Activated B cell treated with CpG ODN at 0.5 μM for 24 hours (primary cell): ENCODE results near the gene KAZALD1. TPM values are rescaled to one million over a fixed set of nuclear protein-coding genes. Genes with fewer than 3 reads are reported as not detected.
"Not testable (repeated sequence)": the region's sequence is repeated elsewhere in the genome, so short reads cannot be mapped to it uniquely, and the experiment has no call there.

Experiments used
- ATAC-seq: fragments of 200-7000 bp; cut with Tn5 transposase; one replicate; pipeline ENCODE4 v1.10.0; 2021; ENCODE audit warnings: low read depth, mild to moderate bottlenecking, moderate library complexity
- CTCF ChIA-PET: fragments of 350-600 bp; sonication (Branson Sonifier 250); formaldehyde crosslinking; loops from one replicate; lab custom pipeline; 2021; ENCODE audit warnings: antibody characterized with exemption; lab: Charles Lee
- POLR2A ChIA-PET: fragments of 350-600 bp; sonication (Branson Sonifier 250); formaldehyde crosslinking; loops from one replicate; lab custom pipeline; 2021; ENCODE audit warnings: antibody characterized with exemption; lab: Charles Lee
- DNase-seq: peaks from one replicate; pipeline ENCODE4 v3.0.0; 2022
- H3K27ac Mint-ChIP-seq: one replicate; pipeline ENCODE4 v1.8.0; 2020; ENCODE audit warnings: mixed read lengths
- H3K27me3 Mint-ChIP-seq: one replicate; pipeline ENCODE4 v1.8.0; 2021; ENCODE audit warnings: mixed read lengths
- H3K36me3 Mint-ChIP-seq: one replicate; pipeline ENCODE4 v1.8.0; 2021; ENCODE audit warnings: low read depth, mixed read lengths
- H3K4me1 Mint-ChIP-seq: one replicate; pipeline ENCODE4 v1.8.0; 2021; ENCODE audit warnings: mixed read lengths
- H3K4me3 Mint-ChIP-seq: one replicate; pipeline ENCODE4 v1.8.0; 2020; ENCODE audit warnings: mild to moderate bottlenecking, mixed read lengths
- H3K9me3 Mint-ChIP-seq: one replicate; pipeline ENCODE4 v1.8.0; 2020; ENCODE audit warnings: mixed read lengths
- intact Hi-C: fragments of 100-400 bp; cut with micrococcal nuclease; formaldehyde crosslinking; loops from one replicate; pipeline ENCODE4 v1.15.1; 2024
- total RNA-seq: library from RNA; stranded (reverse); gene quantifications from 2 replicates; pipeline ENCODE4 v1.2.3, GENCODE V29; 2022
- TF ChIP-seq, protein P1 (sequence below): fragments of 200-600 bp; IDR thresholded peaks from one replicate; pipeline ENCODE4 v1.8.0; 2022; ENCODE audit warnings: antibody characterized with exemption, mild to moderate bottlenecking

Gene KAZALD1
- total RNA-seq, 1 donor from 2014 or later, result 0.58 TPM

DNA sequence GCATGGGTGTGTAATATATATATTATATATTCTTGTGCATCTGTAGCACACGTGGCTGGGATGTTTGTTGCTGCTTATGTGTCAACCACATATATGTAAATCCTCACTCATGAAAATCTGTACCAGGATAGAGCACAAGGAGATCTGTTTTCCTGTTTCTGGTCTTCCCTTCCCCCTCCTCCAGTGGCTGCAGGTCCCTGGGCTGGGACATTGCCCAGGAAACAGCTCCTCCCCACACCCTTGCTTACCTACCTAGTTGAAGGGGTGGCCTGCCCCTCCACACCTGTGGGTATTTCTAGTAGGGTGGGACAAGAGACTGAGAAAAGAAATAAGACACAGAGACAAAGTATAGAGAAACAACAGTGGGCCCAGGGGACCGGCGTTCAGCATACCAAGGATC is 28.5 kb upstream of the KAZALD1 start:
- ChIA-PET CTCF (interaction anchor here (3.1 kb wide), 1 partner anchor 9 kb away, joined by 24 read pairs; no protein-coding TSS in a partner anchor), POLR2A (no interaction called here)
- Mint-ChIP-seq H3K27me3 (peaks cover 12% of the 10 kb centered on the region), H3K9me3 (no peaks in the 10 kb centered on the region), H3K36me3 (peaks cover 33% of the 10 kb centered on the region), H3K4me1 (peaks cover 20% of the 10 kb centered on the region), H3K4me3 (peak overlapping the region; percentile 46), H3K27ac (no peak overlapping the region)
- no peak for DNase-seq
- TF ChIP-seq, protein P1, sequence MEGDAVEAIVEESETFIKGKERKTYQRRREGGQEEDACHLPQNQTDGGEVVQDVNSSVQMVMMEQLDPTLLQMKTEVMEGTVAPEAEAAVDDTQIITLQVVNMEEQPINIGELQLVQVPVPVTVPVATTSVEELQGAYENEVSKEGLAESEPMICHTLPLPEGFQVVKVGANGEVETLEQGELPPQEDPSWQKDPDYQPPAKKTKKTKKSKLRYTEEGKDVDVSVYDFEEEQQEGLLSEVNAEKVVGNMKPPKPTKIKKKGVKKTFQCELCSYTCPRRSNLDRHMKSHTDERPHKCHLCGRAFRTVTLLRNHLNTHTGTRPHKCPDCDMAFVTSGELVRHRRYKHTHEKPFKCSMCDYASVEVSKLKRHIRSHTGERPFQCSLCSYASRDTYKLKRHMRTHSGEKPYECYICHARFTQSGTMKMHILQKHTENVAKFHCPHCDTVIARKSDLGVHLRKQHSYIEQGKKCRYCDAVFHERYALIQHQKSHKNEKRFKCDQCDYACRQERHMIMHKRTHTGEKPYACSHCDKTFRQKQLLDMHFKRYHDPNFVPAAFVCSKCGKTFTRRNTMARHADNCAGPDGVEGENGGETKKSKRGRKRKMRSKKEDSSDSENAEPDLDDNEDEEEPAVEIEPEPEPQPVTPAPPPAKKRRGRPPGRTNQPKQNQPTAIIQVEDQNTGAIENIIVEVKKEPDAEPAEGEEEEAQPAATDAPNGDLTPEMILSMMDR, result no peak
- intact Hi-C loops, result no loop called here
- no peak for ATAC-seq

DNA sequence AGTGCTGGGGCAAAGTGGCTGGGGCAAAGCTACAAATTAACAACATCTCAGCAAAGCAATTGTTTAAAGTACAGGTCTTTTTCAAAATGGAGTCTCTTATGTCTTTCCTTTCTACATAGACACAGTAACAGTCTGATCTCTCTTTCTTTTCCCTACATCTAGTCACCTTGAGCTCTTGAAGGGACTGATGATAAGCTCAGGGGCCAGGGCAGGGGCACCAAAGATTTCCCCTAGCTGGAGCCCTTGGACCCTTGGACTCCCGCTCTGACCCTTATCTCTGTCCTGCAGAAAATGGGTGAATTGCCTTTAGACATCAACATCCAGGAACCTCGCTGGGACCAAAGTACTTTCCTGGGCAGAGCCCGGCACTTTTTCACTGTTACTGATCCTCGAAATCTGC is 27.4 kb upstream of the KAZALD1 start:
- Mint-ChIP-seq H3K36me3 (peaks cover 36% of the 10 kb centered on the region), H3K4me1 (peaks cover 20% of the 10 kb centered on the region)
- H3K4me3 Mint-ChIP-seq, ATAC-seq, H3K27me3 Mint-ChIP-seq, H3K27ac Mint-ChIP-seq, DNase-seq, intact Hi-C loops, H3K9me3 Mint-ChIP-seq: not testable (repeated sequence)
- ChIA-PET CTCF (interaction anchor here (1.2 kb wide), 1 partner anchor 15 kb away, joined by 4 read pairs; no protein-coding TSS in a partner anchor), POLR2A (interaction anchor here (0.8 kb wide), 1 partner anchor 9 kb away, joined by 4 read pairs; no protein-coding TSS in a partner anchor)

DNA sequence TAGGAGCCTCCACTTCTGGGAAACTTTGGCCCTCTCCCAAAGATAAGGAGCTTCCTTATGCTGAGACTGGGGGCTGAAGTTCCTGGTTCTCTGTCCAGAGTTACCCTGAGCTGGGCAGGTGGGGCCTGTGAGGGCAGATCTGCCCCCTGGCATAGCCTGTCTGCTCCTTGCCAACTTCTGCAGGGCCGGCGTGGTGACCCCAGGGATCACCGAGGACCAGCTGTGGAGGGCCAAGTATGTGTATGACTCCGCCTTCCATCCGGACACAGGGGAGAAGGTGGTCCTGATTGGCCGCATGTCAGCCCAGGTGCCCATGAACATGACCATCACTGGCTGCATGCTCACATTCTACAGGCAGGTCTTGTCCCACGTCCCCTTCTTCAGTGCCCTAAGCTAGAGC is 26.5 kb upstream of the KAZALD1 start:
- Mint-ChIP-seq H3K9me3 (no peaks in the 10 kb centered on the region), H3K4me1 (peaks cover 20% of the 10 kb centered on the region), H3K36me3 (peaks cover 38% of the 10 kb centered on the region), H3K27ac (no peak overlapping the region), H3K27me3 (no peaks in the 10 kb centered on the region), H3K4me3 (no peak overlapping the region)
- DNase-seq, result no peak
- TF ChIP-seq, protein P1, result no peak
- no peak for ATAC-seq
- intact Hi-C loops, result no loop called here
- ChIA-PET POLR2A (interaction anchor here (0.8 kb wide), 1 partner anchor 8 kb away, joined by 4 read pairs; no protein-coding TSS in a partner anchor), CTCF (no interaction called here)

DNA sequence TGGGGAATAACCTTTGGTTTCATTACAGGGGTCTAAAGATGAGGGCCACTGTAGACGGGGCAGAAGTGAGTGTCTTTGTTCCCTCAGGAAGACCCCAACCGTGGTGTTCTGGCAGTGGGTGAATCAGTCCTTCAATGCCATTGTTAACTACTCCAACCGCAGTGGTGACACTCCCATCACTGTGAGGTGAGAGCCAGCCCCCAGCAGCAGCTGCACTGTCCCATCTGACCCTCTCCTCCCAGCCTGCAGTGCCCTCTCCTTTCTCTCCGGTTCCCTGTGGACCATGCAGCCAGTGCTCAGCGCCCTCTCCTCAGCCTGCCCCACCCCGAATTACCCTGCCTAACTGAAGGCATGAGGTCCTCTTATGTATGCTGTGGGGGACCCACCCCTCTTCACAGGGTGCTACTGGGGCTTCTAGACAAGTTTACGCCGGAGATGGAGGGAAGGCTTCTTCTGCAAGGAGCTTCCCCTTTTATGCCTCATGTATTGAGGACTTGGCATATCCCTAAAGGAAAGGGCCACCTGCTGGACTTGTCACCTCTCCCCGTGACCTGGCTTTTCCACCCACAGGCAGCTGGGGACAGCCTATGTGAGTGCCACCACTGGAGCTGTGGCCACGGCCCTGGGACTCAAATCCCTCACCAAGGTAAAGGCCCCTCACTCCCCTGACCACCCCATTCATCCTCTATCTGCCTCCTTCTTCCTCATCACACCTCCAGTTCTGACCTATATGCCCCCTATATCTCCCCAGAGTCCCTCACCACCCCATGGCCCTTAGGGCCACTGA is 25.7 kb upstream of the KAZALD1 start:
- H3K27ac Mint-ChIP-seq, result no peak overlapping the region
- peaks cover 16% of the 10 kb centered on the region for H3K4me1 Mint-ChIP-seq
- H3K27me3 Mint-ChIP-seq, result no peaks in the 10 kb centered on the region
- CTCF ChIA-PET, result interaction anchor here (1.1 kb wide), 1 partner anchor 25 kb away, joined by 3 read pairs; the partner anchor contains the start of gene KAZALD1
- no peak for DNase-seq
- no peaks in the 10 kb centered on the region for H3K9me3 Mint-ChIP-seq
- no peak for ATAC-seq
- intact Hi-C loops, result no loop called here
- no peak overlapping the region for H3K4me3 Mint-ChIP-seq
- peaks cover 38% of the 10 kb centered on the region for H3K36me3 Mint-ChIP-seq
- POLR2A ChIA-PET, result no interaction called here
- TF ChIP-seq, protein P1, result no peak

DNA sequence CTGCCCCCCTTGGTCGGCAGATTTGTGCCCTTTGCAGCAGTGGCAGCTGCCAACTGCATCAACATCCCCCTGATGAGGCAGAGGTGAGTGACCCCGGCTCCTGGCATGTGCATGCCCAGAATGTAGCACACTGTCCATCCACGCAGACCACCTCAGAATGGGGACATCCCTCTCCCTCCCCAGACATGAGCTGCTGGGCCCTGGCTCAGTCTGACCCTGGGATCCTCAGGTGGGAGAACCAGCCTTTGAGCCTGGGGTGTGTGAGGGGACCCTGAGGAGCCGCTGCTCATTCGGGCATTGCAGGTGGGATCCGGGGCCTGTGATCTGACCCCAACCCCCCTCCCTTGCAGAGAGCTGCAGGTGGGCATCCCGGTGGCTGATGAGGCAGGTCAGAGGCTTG is 25.1 kb upstream of the KAZALD1 start:
- peaks cover 34% of the 10 kb centered on the region for H3K36me3 Mint-ChIP-seq
- intact Hi-C loops, result no loop called here
- DNase-seq (no peak), ATAC-seq (no peak)
- POLR2A ChIA-PET, result no interaction called here
- peaks cover 11% of the 10 kb centered on the region for H3K4me1 Mint-ChIP-seq
- no peaks in the 10 kb centered on the region for H3K9me3 Mint-ChIP-seq
- H3K27me3 Mint-ChIP-seq, result no peaks in the 10 kb centered on the region
- no peak overlapping the region for H3K4me3 Mint-ChIP-seq
- H3K27ac Mint-ChIP-seq, result no peak overlapping the region
- CTCF ChIA-PET, result interaction anchor here (1.1 kb wide), 1 partner anchor 24 kb away, joined by 3 read pairs; the partner anchor contains the start of gene KAZALD1
- TF ChIP-seq, protein P1, result no peak
